Choroid plexus epithelial cell (primary cell): ENCODE data around the gene MACF1.

Experiments
- DNase-seq: peaks from one replicate; pipeline ENCODE4 v3.0.0-alpha.2; 2010; ENCODE audit warnings: low read depth
- H3K4me3 ChIP-seq: 2 replicates; pipeline ENCODE4 v1.5.1; 2011; ENCODE audit warnings: low read depth, mild to moderate bottlenecking, control low read depth, low read length, moderate library complexity
- TF ChIP-seq, protein P1 (sequence below): conservative IDR thresholded peaks from 2 replicates; pipeline ENCODE4 v1.5.1; 2011; ENCODE audit warnings: low read depth, mild to moderate bottlenecking, control low read depth, inconsistent platforms, low read length, moderate library complexity

Gene MACF1

GRCh38 chr1:39484564-39484963, 280.1 kb downstream of the MACF1 start:
- DNase-seq: no peak
- H3K4me3 ChIP-seq: no peak overlapping the region
- TF ChIP-seq, protein P1, sequence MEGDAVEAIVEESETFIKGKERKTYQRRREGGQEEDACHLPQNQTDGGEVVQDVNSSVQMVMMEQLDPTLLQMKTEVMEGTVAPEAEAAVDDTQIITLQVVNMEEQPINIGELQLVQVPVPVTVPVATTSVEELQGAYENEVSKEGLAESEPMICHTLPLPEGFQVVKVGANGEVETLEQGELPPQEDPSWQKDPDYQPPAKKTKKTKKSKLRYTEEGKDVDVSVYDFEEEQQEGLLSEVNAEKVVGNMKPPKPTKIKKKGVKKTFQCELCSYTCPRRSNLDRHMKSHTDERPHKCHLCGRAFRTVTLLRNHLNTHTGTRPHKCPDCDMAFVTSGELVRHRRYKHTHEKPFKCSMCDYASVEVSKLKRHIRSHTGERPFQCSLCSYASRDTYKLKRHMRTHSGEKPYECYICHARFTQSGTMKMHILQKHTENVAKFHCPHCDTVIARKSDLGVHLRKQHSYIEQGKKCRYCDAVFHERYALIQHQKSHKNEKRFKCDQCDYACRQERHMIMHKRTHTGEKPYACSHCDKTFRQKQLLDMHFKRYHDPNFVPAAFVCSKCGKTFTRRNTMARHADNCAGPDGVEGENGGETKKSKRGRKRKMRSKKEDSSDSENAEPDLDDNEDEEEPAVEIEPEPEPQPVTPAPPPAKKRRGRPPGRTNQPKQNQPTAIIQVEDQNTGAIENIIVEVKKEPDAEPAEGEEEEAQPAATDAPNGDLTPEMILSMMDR: no peak

GRCh38 chr1:39485046-39485803, 280.7 kb downstream of the MACF1 start:
- TF ChIP-seq, protein P1: no peak
- peak; percentile 69 for DNase-seq

DNA sequence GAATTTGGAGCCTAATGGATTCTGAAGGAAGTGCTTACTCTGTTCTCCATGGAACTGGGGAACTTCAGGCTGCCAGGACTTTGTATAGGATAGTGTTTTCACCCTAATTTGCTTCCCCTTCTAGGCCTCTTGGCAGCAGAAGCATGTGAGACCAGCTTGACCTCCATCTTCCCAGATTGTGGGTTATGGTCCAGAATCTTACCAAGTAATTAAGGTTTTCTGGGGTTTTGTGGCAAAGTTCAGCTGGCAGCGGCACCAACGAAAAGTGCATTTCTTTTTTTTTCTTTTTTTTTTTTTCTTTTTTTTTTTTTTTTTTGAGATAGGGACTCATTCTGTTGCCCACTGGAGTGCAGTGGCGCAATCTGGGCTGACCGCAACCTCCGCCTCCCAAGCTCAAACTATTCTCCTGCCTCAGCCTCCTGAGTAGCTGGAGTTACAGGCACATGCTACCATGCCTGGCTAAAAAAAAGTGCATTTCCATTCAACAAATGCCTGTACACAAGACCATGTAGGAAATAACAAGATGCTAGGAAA, 283.6 kb downstream of the MACF1 start:
- TF ChIP-seq, protein P1: no peak
- H3K4me3 ChIP-seq: no peak overlapping the region
- DNase-seq: no peak

More at GRCh38 chr1:39485046-39485803, 280.7 kb downstream of the MACF1 start:
- no peak overlapping the region for H3K4me3 ChIP-seq

GRCh38 chr1:39488793-39489566, 284.5 kb downstream of the MACF1 start:
- DNase-seq: no peak
- TF ChIP-seq, protein P1: no peak
- H3K4me3 ChIP-seq: no peak overlapping the region

GRCh38 chr1:39489567-39490239, 285.2 kb downstream of the MACF1 start:
- H3K4me3 ChIP-seq: no peak overlapping the region
- DNase-seq: no peak
- TF ChIP-seq, protein P1: no peak

DNA sequence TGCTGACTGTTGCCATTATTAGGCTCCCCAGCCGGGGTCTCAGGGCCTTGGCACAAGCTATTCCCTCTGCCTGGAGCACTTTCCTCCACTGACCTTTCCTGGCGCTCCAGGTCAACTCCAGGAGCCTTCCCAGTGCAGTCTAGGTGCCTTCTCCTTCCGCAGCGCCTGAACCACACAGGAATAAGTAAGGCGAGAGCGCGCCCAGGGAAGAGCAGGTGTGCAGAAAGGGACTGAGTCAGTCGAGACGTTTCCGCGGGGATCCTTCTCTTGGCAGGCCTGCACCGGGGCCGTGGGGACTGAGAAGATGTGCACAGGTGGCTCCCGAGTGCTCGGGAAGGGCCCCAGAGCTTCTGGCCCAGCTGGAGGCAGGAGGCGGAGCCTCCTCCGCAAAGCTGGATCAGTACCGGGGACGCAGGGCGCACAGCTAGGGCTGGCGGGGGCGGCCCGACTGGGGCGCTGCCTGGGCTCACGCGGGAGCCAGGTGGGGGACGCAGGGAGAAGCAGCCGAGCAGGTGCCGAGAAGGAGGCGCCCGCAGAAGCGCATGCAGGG, 286.2 kb downstream of the MACF1 start:
- TF ChIP-seq, protein P1: no peak
- DNase-seq: no peak
- peak overlapping the region; percentile 42 for H3K4me3 ChIP-seq
